Lower lobe of right lung (tissue), 2 donors: ENCODE measurements around the gene UMOD. TPM values are rescaled to one million over a fixed set of nuclear protein-coding genes. Genes with fewer than 3 reads are reported as not detected.

Experiments used
- ATAC-seq, 2 donors: fragments of 200-7000 bp; cut with Tn5 transposase; one replicate each; pipeline ENCODE4 v1.9.1; 2020 to 2022; ENCODE audit warnings: mild to moderate bottlenecking in 2 of 2, moderate library complexity in 2 of 2
- DNase-seq: peaks from one replicate; pipeline ENCODE4 v3.0.0-alpha.2; 2020
- H3K27ac ChIP-seq: fragments of 200-600 bp; one replicate; pipeline ENCODE4 v1.8.0; 2022
- H3K27me3 ChIP-seq: fragments of 200-600 bp; one replicate; pipeline ENCODE4 v1.8.0; 2022; ENCODE audit warnings: low read depth
- H3K36me3 ChIP-seq: fragments of 200-600 bp; one replicate; pipeline ENCODE4 v1.8.0; 2022; ENCODE audit warnings: mild to moderate bottlenecking
- H3K4me1 ChIP-seq: fragments of 200-600 bp; one replicate; pipeline ENCODE4 v1.8.0; 2022
- H3K4me3 ChIP-seq: fragments of 200-600 bp; one replicate; pipeline ENCODE4 v1.8.0; 2022; ENCODE audit warnings: mild to moderate bottlenecking
- H3K9me3 ChIP-seq: fragments of 200-600 bp; one replicate; pipeline ENCODE4 v1.8.0; 2022
- intact Hi-C: fragments of 100-400 bp; cut with DNase I; formaldehyde crosslinking; loops from one replicate; pipeline ENCODE4 v1.11.0; 2022
- total RNA-seq: library from RNA; stranded (reverse); fragmentation: NEBNext Ultra II Directional; extraction: Animal tissue kit (Norgen Biotek cat#: 25700); gene quantifications from one replicate; pipeline ENCODE4 v1.2.1, GENCODE V29; 2021
- TF ChIP-seq, protein P1 (sequence below): fragments of 200-600 bp; IDR thresholded peaks from one replicate; pipeline ENCODE4 v1.8.0; 2022; ENCODE audit warnings: antibody characterized with exemption, mild to moderate bottlenecking
- donor health status: DM: no; HTN: yes; CAD: no; lungs with severe emphysema.

The UMOD gene
- total RNA-seq, 1 donor from 2014 or later: not detected

DNA sequence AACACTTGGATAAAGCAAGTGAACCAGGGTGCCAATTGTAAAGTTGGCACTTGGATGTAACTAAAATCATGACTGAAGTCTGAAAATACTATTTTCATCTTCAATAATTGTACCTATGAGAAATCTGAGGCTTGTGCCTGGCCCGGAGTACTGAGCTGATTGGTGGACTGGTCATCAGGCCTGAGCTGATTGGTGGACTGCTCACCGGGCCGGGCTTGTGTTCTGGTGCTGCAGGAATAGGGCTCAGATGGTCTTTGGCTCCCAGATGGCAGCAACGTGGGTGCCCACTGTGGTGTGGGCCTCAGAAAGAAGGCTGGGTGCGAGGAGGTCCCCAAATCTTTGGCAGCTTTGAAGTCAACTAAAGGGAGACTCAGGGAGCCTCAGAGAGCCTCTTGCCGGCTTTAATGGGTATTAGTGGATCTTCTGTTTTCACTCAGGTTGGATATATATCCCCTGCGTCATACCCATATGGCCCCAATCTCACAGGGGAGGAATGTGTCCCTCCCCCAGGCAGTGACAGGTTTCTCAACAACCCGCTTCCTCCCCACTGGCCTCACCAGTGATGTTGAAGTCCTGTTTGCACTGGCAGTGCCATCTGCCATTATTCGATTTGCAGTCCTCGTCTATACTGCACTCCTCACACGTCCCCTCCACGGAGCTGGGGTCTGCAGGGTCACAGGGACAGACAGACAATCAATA is 4.7 kb downstream of the UMOD start:
- TF ChIP-seq, protein P1, sequence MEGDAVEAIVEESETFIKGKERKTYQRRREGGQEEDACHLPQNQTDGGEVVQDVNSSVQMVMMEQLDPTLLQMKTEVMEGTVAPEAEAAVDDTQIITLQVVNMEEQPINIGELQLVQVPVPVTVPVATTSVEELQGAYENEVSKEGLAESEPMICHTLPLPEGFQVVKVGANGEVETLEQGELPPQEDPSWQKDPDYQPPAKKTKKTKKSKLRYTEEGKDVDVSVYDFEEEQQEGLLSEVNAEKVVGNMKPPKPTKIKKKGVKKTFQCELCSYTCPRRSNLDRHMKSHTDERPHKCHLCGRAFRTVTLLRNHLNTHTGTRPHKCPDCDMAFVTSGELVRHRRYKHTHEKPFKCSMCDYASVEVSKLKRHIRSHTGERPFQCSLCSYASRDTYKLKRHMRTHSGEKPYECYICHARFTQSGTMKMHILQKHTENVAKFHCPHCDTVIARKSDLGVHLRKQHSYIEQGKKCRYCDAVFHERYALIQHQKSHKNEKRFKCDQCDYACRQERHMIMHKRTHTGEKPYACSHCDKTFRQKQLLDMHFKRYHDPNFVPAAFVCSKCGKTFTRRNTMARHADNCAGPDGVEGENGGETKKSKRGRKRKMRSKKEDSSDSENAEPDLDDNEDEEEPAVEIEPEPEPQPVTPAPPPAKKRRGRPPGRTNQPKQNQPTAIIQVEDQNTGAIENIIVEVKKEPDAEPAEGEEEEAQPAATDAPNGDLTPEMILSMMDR: no peak
- peaks cover 29% of the 10 kb centered on the region for H3K27me3 ChIP-seq
- H3K4me3 ChIP-seq: no peak overlapping the region
- H3K27ac ChIP-seq: no peak overlapping the region
- DNase-seq (no peak), ATAC-seq (no peak)
- H3K9me3 ChIP-seq: no peaks in the 10 kb centered on the region
- H3K36me3 ChIP-seq: no peaks in the 10 kb centered on the region
- H3K4me1 ChIP-seq: no peaks in the 10 kb centered on the region
- intact Hi-C loops: no loop called here

DNA sequence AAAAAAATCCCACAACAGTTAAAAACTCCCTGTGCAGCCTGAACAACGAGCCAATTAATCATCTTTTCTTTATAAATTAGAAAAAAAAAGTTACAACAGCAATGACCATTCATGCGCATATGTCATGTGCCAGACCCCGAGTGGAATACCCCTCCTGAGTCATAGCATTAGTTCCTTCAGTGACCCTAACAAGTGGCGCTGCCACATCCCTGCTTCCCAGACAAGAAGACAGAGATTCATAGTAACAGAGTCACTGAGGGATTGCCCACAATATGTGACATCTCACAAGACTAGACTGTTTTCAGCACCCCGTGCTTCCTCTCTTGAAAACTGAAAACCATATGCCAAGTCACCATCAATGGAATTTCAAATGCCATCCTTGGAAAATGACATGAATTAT is 7.9 kb downstream of the UMOD start:
- H3K36me3 ChIP-seq: no peaks in the 10 kb centered on the region
- ATAC-seq (no peak), DNase-seq (no peak)
- H3K4me1 ChIP-seq: no peaks in the 10 kb centered on the region
- TF ChIP-seq, protein P1: no peak
- H3K27ac ChIP-seq: no peak overlapping the region
- no peaks in the 10 kb centered on the region for H3K9me3 ChIP-seq
- H3K27me3 ChIP-seq: peaks cover 22% of the 10 kb centered on the region
- intact Hi-C loops: no loop called here
- H3K4me3 ChIP-seq: no peak overlapping the region

DNA sequence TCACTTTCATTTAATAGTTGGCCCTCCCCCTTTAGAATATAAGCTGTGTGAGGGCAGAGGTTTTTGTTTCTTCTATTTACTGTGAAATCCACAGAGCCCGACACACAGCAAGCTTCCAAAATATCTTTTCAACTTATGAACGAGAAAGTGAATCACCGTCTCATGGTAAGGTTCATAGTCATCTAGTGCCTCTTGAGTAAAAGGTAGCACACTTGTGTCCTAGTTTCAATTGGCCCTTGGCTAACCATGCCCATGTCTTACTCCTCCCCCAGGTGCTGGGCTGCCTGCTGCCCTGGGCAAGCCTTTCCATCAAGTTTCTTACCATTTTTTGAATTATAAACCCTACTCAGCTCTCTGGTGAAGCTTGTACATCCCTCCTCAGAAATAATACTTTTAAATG is 12.8 kb downstream of the UMOD start:
- TF ChIP-seq, protein P1: no peak
- DNase-seq: no peak
- intact Hi-C loops: no loop called here
- Histone ChIP-seq H3K27me3 (peaks cover 5% of the 10 kb centered on the region), H3K9me3 (no peaks in the 10 kb centered on the region), H3K4me3 (no peak overlapping the region), H3K4me1 (no peaks in the 10 kb centered on the region), H3K36me3 (no peaks in the 10 kb centered on the region), H3K27ac (no peak overlapping the region)
- ATAC-seq: no peak

DNA sequence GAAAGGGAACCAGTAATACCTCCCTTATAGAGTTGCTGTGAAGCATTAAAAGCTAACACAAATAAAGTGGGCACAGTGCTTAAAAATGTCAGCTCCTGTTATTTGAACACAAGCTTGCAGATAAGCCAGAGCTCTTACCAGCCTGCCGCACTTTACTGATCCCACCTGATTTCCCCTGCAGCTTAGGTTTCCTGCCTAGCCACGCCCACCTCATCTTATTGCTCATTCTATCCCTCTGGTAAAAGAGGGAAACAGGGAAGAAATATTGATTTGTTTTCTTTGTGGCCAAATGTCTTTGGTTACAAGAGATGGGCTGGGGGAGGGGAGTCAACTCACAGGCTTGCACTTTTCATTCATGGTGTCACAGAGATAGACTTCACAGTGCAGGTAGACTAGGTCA is 15.6 kb downstream of the UMOD start:
- no peak overlapping the region for H3K4me3 ChIP-seq
- DNase-seq (no peak), ATAC-seq (no peak)
- intact Hi-C loops: no loop called here
- H3K36me3 ChIP-seq: no peaks in the 10 kb centered on the region
- H3K27me3 ChIP-seq: peaks cover 5% of the 10 kb centered on the region
- no peaks in the 10 kb centered on the region for H3K4me1 ChIP-seq
- TF ChIP-seq, protein P1: no peak
- no peak overlapping the region for H3K27ac ChIP-seq
- no peaks in the 10 kb centered on the region for H3K9me3 ChIP-seq

DNA sequence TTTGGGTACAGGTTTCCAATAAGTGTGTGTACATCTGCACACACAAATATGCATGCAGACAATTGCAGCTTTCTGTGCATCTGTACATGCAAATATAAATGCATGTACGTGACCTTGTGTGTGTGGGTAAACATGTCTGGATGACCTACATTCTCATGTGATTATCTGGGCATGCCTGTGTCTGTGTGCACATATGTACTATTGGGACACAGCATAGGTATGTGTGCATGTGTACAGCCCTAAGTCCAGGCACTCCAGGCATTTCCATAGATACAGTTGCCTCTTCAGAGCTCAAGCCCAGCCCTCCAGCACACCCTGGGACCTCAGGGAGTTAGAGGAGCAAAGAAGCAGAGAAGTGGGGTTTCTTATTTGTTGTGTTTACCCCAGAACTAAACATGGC is 18.1 kb downstream of the UMOD start:
- Histone ChIP-seq H3K36me3 (no peaks in the 10 kb centered on the region), H3K27me3 (peaks cover 5% of the 10 kb centered on the region), H3K4me1 (no peaks in the 10 kb centered on the region), H3K9me3 (no peaks in the 10 kb centered on the region), H3K27ac (no peak overlapping the region), H3K4me3 (no peak overlapping the region)
- intact Hi-C loops: no loop called here
- DNase-seq (no peak), ATAC-seq (no peak)
- TF ChIP-seq, protein P1: no peak
